Left ventricle myocardium superior (tissue), 1 donor: ENCODE measurements around the gene ING5. TPM values are rescaled to one million over a fixed set of nuclear protein-coding genes. Genes with fewer than 3 reads are reported as not detected.
"Not testable (repeated sequence)": the region's sequence is repeated elsewhere in the genome, so short reads cannot be mapped to it uniquely, and the experiment has no call there.

Experiments used
- ATAC-seq: fragments of 200-7000 bp; cut with Tn5 transposase; one replicate; pipeline ENCODE4 v1.9.1; 2020; ENCODE audit warnings: mild to moderate bottlenecking, moderate library complexity
- DNase-seq: peaks from one replicate; pipeline ENCODE4 v3.0.0-alpha.2; 2020
- intact Hi-C: fragments of 100-400 bp; cut with micrococcal nuclease; formaldehyde crosslinking; loops from one replicate; pipeline ENCODE4 v1.11.0; 2022
- total RNA-seq: library from RNA; stranded (reverse); fragmentation: NEBNext Ultra II Directional; extraction: Animal tissue kit (Norgen Biotek cat#: 25700); gene quantifications from one replicate; pipeline ENCODE4 v1.2.1, GENCODE V29; 2021
- donor health status: DM: no; HTN: yes; CAD: no; lungs with severe emphysema.

Gene ING5
- total RNA-seq, 1 donor from 2014 or later, result 16.0 TPM

DNA sequence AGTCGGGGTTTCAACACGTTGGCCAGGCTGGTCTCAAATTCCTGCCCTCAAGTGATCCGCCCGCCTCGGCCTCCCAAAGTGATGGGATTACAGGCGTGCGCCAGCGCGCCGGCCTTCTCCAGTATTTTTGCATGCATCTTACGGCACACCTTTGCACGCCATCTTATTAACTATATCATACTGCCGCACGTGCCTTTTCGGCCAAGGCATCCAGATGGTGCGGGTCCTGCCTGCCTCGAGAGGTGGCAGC, 765 bp upstream of the ING5 start:
- no peak for DNase-seq
- intact Hi-C loops, result no loop called here
- no peak for ATAC-seq

DNA sequence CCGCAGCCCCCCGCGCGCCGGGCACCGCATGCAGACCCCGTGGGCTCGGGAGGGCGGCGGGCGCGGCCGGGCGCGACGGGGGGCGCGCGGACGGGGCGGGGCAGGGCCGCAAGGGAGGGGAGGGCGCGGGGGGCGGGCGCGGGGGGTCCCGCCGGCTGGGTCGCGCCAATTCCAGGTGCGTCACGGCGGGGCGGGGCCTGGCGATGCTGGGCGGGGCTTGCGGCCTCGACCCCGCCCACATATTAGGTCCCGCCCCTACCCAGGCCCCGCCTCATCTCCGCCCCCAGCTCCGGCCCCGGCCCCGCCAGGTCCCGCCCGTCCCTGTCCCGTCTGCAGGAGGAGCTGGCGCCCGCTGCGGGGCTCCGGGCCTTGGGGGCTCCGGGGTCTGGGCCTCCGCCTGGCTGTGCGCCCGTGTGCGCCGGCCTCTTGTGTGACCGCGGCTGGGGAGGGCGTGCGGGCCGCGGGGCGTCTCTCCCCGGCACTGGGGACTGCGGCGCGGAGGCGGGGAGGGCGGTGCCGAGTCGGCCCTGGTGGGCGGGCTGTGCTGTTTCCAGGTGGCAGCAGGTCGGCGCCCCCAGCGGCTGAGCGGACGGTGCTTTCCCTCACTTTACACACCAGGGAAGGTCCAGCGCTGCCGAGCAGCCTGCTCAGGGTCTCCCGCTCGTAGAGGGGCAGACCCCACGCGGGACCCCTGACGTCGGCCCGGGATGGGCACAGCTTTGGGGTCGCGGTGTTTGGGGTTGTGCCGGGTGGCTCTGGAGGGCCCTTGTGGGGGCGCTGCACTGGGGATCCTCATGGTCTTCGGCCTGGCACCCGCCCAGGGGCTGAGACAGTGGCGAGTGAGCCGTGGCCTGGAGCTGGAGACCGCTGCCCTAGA, 554 bp downstream of the ING5 start:
- intact Hi-C loops, result no loop called here
- ATAC-seq (peak; percentile 87), DNase-seq (peak; percentile 90)

DNA sequence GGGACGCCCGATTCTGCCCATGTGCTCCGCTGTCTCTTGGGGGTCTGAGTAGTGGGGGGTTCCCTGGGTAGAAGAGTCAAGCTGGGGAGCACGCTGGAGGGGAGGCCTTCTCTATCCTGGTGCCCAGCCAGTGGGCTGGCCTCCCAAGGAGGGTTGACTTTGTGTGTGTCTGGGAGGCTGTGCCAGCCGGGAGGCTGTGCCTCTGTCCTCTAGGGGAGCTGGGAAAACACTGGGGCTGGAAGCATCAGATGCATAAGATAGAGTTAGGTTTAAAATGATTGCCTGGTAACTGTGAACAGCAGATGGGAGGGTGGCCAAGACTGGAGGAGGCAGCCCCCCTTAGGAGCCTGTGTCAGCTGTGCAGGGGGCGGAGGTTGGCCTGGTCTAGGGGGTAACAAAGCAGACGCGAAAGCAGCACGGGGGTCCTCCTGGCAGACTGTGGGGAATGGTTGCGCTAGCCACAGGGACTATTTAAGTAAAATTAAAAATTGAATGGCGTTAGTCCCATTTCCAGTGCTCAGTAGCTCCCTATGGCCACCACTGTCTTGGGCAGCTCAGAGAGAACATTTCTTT, 1.3 kb downstream of the ING5 start:
- intact Hi-C loops, result no loop called here
- DNase-seq, result no peak
- ATAC-seq, result peak; percentile 1

GRCh38 chr2:241706537-241706936, 4.7 kb downstream of the ING5 start:
- ATAC-seq, result no peak
- intact Hi-C loops, result no loop called here
- DNase-seq, result no peak

- DNase-seq (no peak), ATAC-seq (no peak)
- intact Hi-C loops, result no loop called here
These were observed 7.0 kb downstream of the ING5 start for GRCh38 chr2:241708879-241709278.

DNA sequence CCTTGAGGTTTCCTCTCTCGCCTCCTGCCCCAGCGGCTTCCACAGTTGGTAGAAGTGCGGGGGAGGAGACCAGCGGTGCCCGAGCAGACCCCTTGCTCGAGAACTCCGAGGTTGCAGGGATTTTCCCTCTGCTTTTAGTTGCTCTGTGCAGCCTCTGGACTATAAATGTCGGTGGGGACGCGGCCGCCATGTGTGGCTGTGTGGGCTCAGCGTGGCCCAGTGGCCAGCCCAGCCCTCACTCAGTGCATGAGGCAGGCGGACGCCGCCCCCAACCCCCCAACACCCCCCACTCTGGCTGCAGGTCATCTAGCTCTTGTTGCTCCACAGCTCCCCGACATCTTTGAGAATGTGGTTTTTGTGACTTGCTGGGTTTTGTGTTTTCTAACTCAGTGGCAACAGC, 17.3 kb downstream of the ING5 start:
- intact Hi-C loops, result no loop called here
- DNase-seq (no peak), ATAC-seq (no peak)

GRCh38 chr2:241720099-241720498, 18.3 kb downstream of the ING5 start:
- DNase-seq, result no peak

GRCh38 chr2:241720560-241720959, 18.7 kb downstream of the ING5 start:
- DNase-seq, result no peak
- intact Hi-C loops, result no loop called here
- ATAC-seq, result no peak

More at GRCh38 chr2:241720099-241720498, 18.3 kb downstream of the ING5 start:
- intact Hi-C loops, result no loop called here
- ATAC-seq, result no peak

GRCh38 chr2:241721852-241722251, 20.0 kb downstream of the ING5 start:
- intact Hi-C loops, result no loop called here
- DNase-seq, result no peak
- ATAC-seq, result no peak

GRCh38 chr2:241722896-241723454, 21.1 kb downstream of the ING5 start:
- DNase-seq (no peak), ATAC-seq (no peak)
- intact Hi-C loops, result no loop called here

- intact Hi-C loops, result no loop called here
- DNase-seq (no peak), ATAC-seq (no peak)
These were observed 22.6 kb downstream of the ING5 start for GRCh38 chr2:241724259-241724974.

GRCh38 chr2:241724975-241725870, 23.4 kb downstream of the ING5 start:
- intact Hi-C loops, result no loop called here
- DNase-seq (no peak), ATAC-seq (no peak)

- intact Hi-C loops, result no loop called here
- ATAC-seq (no peak), DNase-seq (no peak)
These were observed 24.6 kb downstream of the ING5 start for GRCh38 chr2:241726459-241726858.

DNA sequence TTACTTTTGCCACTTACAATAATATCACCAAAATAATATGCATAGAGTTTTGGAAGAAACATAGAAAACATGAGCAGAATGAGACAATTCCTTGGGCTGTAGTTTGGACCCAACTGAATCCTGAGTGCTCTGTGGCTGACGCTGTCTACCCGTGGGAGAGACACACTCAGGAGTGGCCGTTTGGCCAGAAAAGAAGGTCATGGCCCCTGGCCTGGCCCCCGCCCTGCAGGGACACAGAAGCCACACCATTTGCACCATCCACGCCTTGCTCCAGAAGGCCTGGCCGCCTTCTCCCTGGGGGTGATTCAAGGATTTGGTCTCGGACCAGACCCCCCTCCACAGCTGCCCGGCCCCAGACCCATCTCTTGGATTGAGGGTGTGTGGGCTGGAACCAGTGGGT, 26.2 kb downstream of the ING5 start:
- DNase-seq (peak; percentile 55), ATAC-seq (peak; percentile 66)
- intact Hi-C loops, result no loop called here

GRCh38 chr2:241728627-241729026, 26.8 kb downstream of the ING5 start:
- intact Hi-C loops, result no loop called here
- DNase-seq (peak; percentile 84), ATAC-seq (peak; percentile 89)

- intact Hi-C loops, result no loop called here
- DNase-seq, result no peak
- no peak for ATAC-seq
These were observed 28.0 kb downstream of the ING5 start for GRCh38 chr2:241729868-241730267.

DNA sequence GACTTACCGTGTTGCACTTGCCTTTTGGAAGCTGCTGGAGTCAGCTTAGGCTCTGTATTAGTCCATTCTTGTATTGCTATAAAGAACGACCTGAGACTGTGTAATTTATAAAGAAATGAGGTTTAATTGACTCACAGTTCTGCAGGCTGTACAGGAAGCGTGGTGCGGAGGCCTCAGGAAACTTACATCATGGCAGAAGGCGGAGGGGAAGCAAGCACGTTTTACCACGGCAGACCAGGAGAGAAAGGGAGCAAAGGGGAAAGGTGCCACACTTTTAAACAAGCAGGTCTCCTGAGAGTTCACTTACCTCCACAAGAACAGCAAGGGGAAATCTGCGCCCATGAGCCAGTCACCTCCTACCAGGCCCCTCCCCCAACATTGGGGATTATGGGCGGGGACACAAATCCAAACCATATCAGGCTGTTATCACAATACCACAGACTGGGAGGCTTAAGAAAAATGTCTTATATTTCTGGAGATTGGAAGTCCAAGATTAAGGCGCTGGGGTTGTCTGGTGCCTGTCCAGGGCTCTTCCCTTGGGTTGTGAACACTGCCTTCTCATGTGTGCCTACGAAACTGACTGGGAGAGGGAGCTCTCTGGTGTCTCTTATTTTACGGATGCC, 28.9 kb downstream of the ING5 start:
- no peak for DNase-seq
- intact Hi-C loops, result no loop called here
- no peak for ATAC-seq

DNA sequence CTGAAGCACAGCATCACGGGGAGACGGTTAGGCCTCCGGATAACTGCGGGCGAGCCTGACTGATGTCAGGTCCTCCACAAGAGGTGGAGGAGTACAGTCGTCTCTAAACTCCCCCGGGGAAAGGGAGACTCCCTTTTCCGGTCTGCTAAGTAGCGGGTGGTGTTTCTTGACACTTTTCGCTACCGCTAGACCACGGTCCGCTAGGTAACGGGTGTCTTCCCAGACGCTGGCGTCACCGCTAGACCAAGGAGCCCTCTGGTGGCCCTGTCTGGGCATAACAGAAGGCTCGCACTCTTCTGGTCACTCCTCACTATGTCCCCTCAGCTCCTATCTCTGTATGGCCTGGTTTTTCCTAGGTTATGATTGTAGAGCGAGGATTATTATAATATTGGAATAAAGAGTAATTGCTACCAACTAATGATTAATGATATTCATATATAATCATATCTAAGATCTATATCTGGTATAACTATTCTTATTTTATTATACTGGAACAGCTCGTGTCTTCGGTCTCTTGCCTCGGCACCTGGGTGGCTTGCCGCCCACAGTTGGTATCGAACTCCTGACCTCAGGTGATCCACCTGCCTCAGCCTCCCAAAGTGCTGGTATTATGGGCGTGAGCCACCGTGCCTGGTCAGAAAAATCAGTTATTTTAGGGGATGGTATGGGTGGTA, 30.8 kb downstream of the ING5 start:
- ATAC-seq, intact Hi-C loops: not testable (repeated sequence)
- peak; percentile 84 for DNase-seq
